GM19240 (cell line): ENCODE results near the gene PSMG1.
"Not testable (repeated sequence)": the region's sequence is repeated elsewhere in the genome, so short reads cannot be mapped to it uniquely, and the experiment has no call there.

Experiments used
- DNase-seq: peaks from one replicate; pipeline ENCODE4 v3.0.0; 2011; ENCODE audit warnings: low spot score; ENCODE audit not compliant: insufficient read length

PSMG1 gene

GRCh38 chr21:39157241-39157640 is 26.0 kb downstream of the PSMG1 start:
- not testable (repeated sequence) for DNase-seq

GRCh38 chr21:39156024-39156423 is 27.2 kb downstream of the PSMG1 start:
- no peak for DNase-seq

- DNase-seq, result no peak
These were observed 27.7 kb downstream of the PSMG1 start for GRCh38 chr21:39155578-39155977.

GRCh38 chr21:39153842-39154241 is 29.4 kb downstream of the PSMG1 start:
- DNase-seq, result no peak

- no peak for DNase-seq
These were observed 29.9 kb downstream of the PSMG1 start for GRCh38 chr21:39153373-39153772.

- no peak for DNase-seq
These were observed 31.0 kb downstream of the PSMG1 start for GRCh38 chr21:39152271-39152670.

- no peak for DNase-seq
These were observed 32.4 kb downstream of the PSMG1 start for GRCh38 chr21:39150877-39151276.

- DNase-seq, result no peak
These were observed 32.9 kb downstream of the PSMG1 start for GRCh38 chr21:39150316-39150715.

- no peak for DNase-seq
These were observed 33.4 kb downstream of the PSMG1 start for GRCh38 chr21:39149882-39150281.

GRCh38 chr21:39148975-39149374 is 34.3 kb downstream of the PSMG1 start:
- DNase-seq, result no peak

- no peak for DNase-seq
These were observed 39.1 kb downstream of the PSMG1 start for GRCh38 chr21:39144191-39144590.

- no peak for DNase-seq
These were observed 40.3 kb downstream of the PSMG1 start for GRCh38 chr21:39142972-39143371.

- no peak for DNase-seq
These were observed 41.7 kb downstream of the PSMG1 start for GRCh38 chr21:39141502-39141901.

- DNase-seq, result no peak
These were observed 45.7 kb downstream of the PSMG1 start for GRCh38 chr21:39137248-39138178.

GRCh38 chr21:39136711-39137110 is 46.5 kb downstream of the PSMG1 start:
- no peak for DNase-seq

- DNase-seq, result not testable (repeated sequence)
These were observed 47.1 kb downstream of the PSMG1 start for GRCh38 chr21:39136138-39136537.

- DNase-seq, result no peak
These were observed 48.9 kb downstream of the PSMG1 start for GRCh38 chr21:39134288-39134810.

- no peak for DNase-seq
These were observed 51.0 kb downstream of the PSMG1 start for GRCh38 chr21:39132248-39132647.

GRCh38 chr21:39131791-39132190 is 51.5 kb downstream of the PSMG1 start:
- no peak for DNase-seq

- no peak for DNase-seq
These were observed 55.7 kb downstream of the PSMG1 start for GRCh38 chr21:39127506-39127905.

- no peak for DNase-seq
These were observed 56.8 kb downstream of the PSMG1 start for GRCh38 chr21:39126486-39126806.

- no peak for DNase-seq
These were observed 57.3 kb downstream of the PSMG1 start for GRCh38 chr21:39125752-39126485.
